H9 (cell line): Measurements from ENCODE around the gene NDE1. TPM values are rescaled to one million over a fixed set of nuclear protein-coding genes. Genes with fewer than 3 reads are reported as not detected.

ENCODE experiments used
- DNase-seq: peaks from one replicate; pipeline ENCODE4 v3.0.0-alpha.2; 2017
- H2AFZ ChIP-seq: one replicate; pipeline ENCODE4 v1.6.1; 2013; ENCODE audit warnings: mild to moderate bottlenecking, low read length, control low read depth, moderate library complexity
- H2AK5ac ChIP-seq: 2 replicates; pipeline ENCODE4 v1.6.1; 2013; ENCODE audit warnings: low read length, control low read depth, mixed read lengths; ENCODE audit not compliant: insufficient read length
- H2BK120ac ChIP-seq: one replicate; pipeline ENCODE4 v1.6.1; 2013; ENCODE audit warnings: low read depth, mild to moderate bottlenecking, low read length, control low read depth, inconsistent platforms; ENCODE audit not compliant: poor library complexity, severe bottlenecking
- H2BK12ac ChIP-seq: 2 replicates; pipeline ENCODE4 v1.6.1; 2013; ENCODE audit warnings: low read length, control low read depth, mixed read lengths, low read depth; ENCODE audit not compliant: insufficient read length
- H2BK15ac ChIP-seq: 2 replicates; pipeline ENCODE4 v1.6.1; 2013; ENCODE audit warnings: low read depth, low read length, control low read depth
- H2BK20ac ChIP-seq: one replicate; pipeline ENCODE4 v1.6.1; 2013; ENCODE audit warnings: low read depth, mild to moderate bottlenecking, low read length, control low read depth, inconsistent platforms; ENCODE audit not compliant: poor library complexity, severe bottlenecking
- H2BK5ac ChIP-seq: 2 replicates; pipeline ENCODE4 v1.6.1; 2013; ENCODE audit warnings: low read length, control low read depth, mixed read lengths; ENCODE audit not compliant: insufficient read length
- H3K14ac ChIP-seq: 2 replicates; pipeline ENCODE4 v1.6.1; 2013; ENCODE audit warnings: low read length, control low read depth; ENCODE audit not compliant: insufficient read depth
- H3K18ac ChIP-seq: 2 replicates; pipeline ENCODE4 v1.6.1; 2013; ENCODE audit warnings: low read depth, mild to moderate bottlenecking, mixed read lengths, low read length, control low read depth; ENCODE audit not compliant: insufficient read length
- H3K23ac ChIP-seq: 2 replicates; pipeline ENCODE4 v1.6.1; 2013; ENCODE audit warnings: low read length, control low read depth, mixed read lengths, low read depth; ENCODE audit not compliant: insufficient read length
- H3K23me2 ChIP-seq: 2 replicates; pipeline ENCODE4 v1.6.1; 2013; ENCODE audit warnings: low read depth, mild to moderate bottlenecking, mixed read lengths, low read length, control low read depth; ENCODE audit not compliant: insufficient read length, poor library complexity, severe bottlenecking
- H3K27ac ChIP-seq: 2 replicates; pipeline ENCODE4 v1.5.1; 2013; ENCODE audit warnings: low read length, control low read depth, mixed read lengths, low read depth; ENCODE audit not compliant: insufficient read length
- H3K27me3 ChIP-seq: 2 replicates; pipeline ENCODE4 v1.6.1; 2013; ENCODE audit warnings: low read length, control low read depth, inconsistent platforms; ENCODE audit not compliant: insufficient read depth
- H3K4ac ChIP-seq: 2 replicates; pipeline ENCODE4 v1.6.1; 2013; ENCODE audit warnings: low read depth, mild to moderate bottlenecking, control low read depth, inconsistent platforms, low read length, moderate library complexity
- H3K4me1 ChIP-seq: 2 replicates; pipeline ENCODE4 v1.6.1; 2013; ENCODE audit warnings: low read length, control low read depth, inconsistent platforms; ENCODE audit not compliant: insufficient read depth
- H3K4me2 ChIP-seq: 2 replicates; pipeline ENCODE4 v1.6.1; 2013; ENCODE audit warnings: low read length, control low read depth, mixed read lengths; ENCODE audit not compliant: insufficient read length, insufficient read depth
- H3K56ac ChIP-seq: 2 replicates; pipeline ENCODE4 v1.6.1; 2013; ENCODE audit warnings: low read depth, mild to moderate bottlenecking, mixed read lengths, low read length, control low read depth; ENCODE audit not compliant: insufficient read length
- H3K79me1 ChIP-seq: 2 replicates; pipeline ENCODE4 v1.6.1; 2013; ENCODE audit warnings: low read depth, mild to moderate bottlenecking, moderate library complexity, low read length, control low read depth, inconsistent platforms; ENCODE audit not compliant: insufficient read depth, poor library complexity, severe bottlenecking
- H3K79me2 ChIP-seq: 2 replicates; pipeline ENCODE4 v1.6.1; 2013; ENCODE audit warnings: low read length, control low read depth, inconsistent platforms; ENCODE audit not compliant: insufficient read depth
- H3K9ac ChIP-seq: 2 replicates; pipeline ENCODE4 v1.6.1; 2013; ENCODE audit warnings: low read length, control low read depth, mixed read lengths; ENCODE audit not compliant: insufficient read length; ENCODE audit errors: extremely low read depth
- H3K9me3 ChIP-seq: one replicate; pipeline ENCODE4 v1.6.1; 2013; ENCODE audit warnings: low read depth, low read length, inconsistent platforms; ENCODE audit not compliant: control insufficient read depth
- H3T11ph ChIP-seq: one replicate; pipeline ENCODE4 v1.6.1; 2013; ENCODE audit warnings: mild to moderate bottlenecking, low read length, control low read depth, inconsistent platforms
- H4K20me1 ChIP-seq: one replicate; pipeline ENCODE4 v1.6.1; 2013; ENCODE audit not compliant: control insufficient read depth, insufficient read length, insufficient read depth
- H4K5ac ChIP-seq: 2 replicates; pipeline ENCODE4 v1.6.1; 2013; ENCODE audit warnings: low read depth, mild to moderate bottlenecking, mixed read lengths, low read length, control low read depth; ENCODE audit not compliant: insufficient read length
- H4K8ac ChIP-seq: replicated peaks from 2 replicates; pipeline ENCODE4 v1.6.1; 2013; ENCODE audit warnings: low read length, control low read depth, mixed read lengths, low read depth; ENCODE audit not compliant: insufficient read length
- H4K91ac ChIP-seq: 2 replicates; pipeline ENCODE4 v1.6.1; 2013; ENCODE audit warnings: low read depth, mild to moderate bottlenecking, moderate library complexity, mixed read lengths, low read length, control low read depth; ENCODE audit not compliant: insufficient read length
- H3K27ac Mint-ChIP-seq, 3 experiments: 2 replicates in 2 of 3; 3 replicates in 1 of 3; pipeline ENCODE4 v1.8.0; 2020 to 2021; ENCODE audit warnings: mixed read lengths in 3 of 3, mild to moderate bottlenecking in 1 of 3, moderate library complexity in 1 of 3
- H3K27me3 Mint-ChIP-seq: 2 replicates; pipeline ENCODE4 v1.8.0; 2021; ENCODE audit warnings: low read depth, mild to moderate bottlenecking, moderate library complexity, mixed read lengths
- H3K36me3 Mint-ChIP-seq, 3 experiments: 2 replicates in 2 of 3; 3 replicates in 1 of 3; pipeline ENCODE4 v1.8.0; 2020 to 2021; ENCODE audit warnings: low read depth in 3 of 3, mixed read lengths in 3 of 3; ENCODE audit not compliant: insufficient read depth in 1 of 3
- H3K4me1 Mint-ChIP-seq, 2 experiments: 2 replicates each; pipeline ENCODE4 v1.8.0; 2020; ENCODE audit warnings: mixed read lengths in 2 of 2
- H3K4me3 Mint-ChIP-seq, 2 experiments: 2 replicates in 1 of 2; 3 replicates in 1 of 2; pipeline ENCODE4 v1.8.0; 2020 to 2021; ENCODE audit warnings: mild to moderate bottlenecking in 2 of 2, mixed read lengths in 2 of 2, moderate library complexity in 1 of 2
- H3K9me3 Mint-ChIP-seq, 2 experiments: 2 replicates in 1 of 2; 3 replicates in 1 of 2; pipeline ENCODE4 v1.8.0; 2020; ENCODE audit warnings: mild to moderate bottlenecking in 2 of 2, mixed read lengths in 2 of 2, moderate library complexity in 1 of 2
- CTCF ChIP-seq: fragments of 200-600 bp; sonication (generic); conservative IDR thresholded peaks from 3 replicates; pipeline ENCODE4 v1.8.0; 2021; ENCODE audit warnings: antibody characterized with exemption, mild to moderate bottlenecking
- WGBS: extraction: QIAGEN DNeasy Blood & Tissue Kit; methylation state at CpG from one replicate; pipeline ENCODE4 v1.1.7; 2013; ENCODE audit warnings: missing lambda C conversion rate, low lambda C conversion rate, mixed read lengths; ENCODE audit not compliant: insufficient read length; ENCODE audit errors: extremely low coverage; 5-methylcytosine and 5-hydroxymethylcytosine counted together
- total RNA-seq: library from RNA; stranded (reverse); gene quantifications from 2 replicates; pipeline ENCODE4 v1.2.1, GENCODE V29; 2021

The NDE1 gene
- total RNA-seq, 1 experiment from 2014 or later: 49.6 TPM

- Histone ChIP-seq H3K4me2 (no peak overlapping the region), H3K18ac (no peak overlapping the region), H3K4ac (no peak overlapping the region), H3K56ac (no peak overlapping the region), H4K91ac (no peak overlapping the region), H2AK5ac (no peak overlapping the region), H4K20me1 (no peaks in the 10 kb centered on the region), H2BK120ac (no peak overlapping the region), H2BK12ac (no peak overlapping the region), H3K27me3 (no peaks in the 10 kb centered on the region), H3K9ac (no peak overlapping the region), H2BK5ac (no peak overlapping the region), H3K23ac (no peak overlapping the region), H2BK15ac (no peak overlapping the region), H2BK20ac (no peak overlapping the region), H3K9me3 (no peaks in the 10 kb centered on the region), H3K79me2 (no peaks in the 10 kb centered on the region), H4K8ac (no peak overlapping the region), H3K23me2 (no peaks in the 10 kb centered on the region), H3K27ac (no peak overlapping the region), H4K5ac (no peak overlapping the region), H3K14ac (no peak overlapping the region), H2AFZ (no peak overlapping the region), H3K4me1 (no peaks in the 10 kb centered on the region), H3K79me1 (no peaks in the 10 kb centered on the region), H3T11ph (no peak overlapping the region)
- Mint-ChIP-seq H3K4me3 (no peak overlapping the region), H3K9me3 (no peaks in the 10 kb centered on the region), H3K27me3 (no peaks in the 10 kb centered on the region), H3K27ac (no peak overlapping the region), H3K4me1 (no peaks in the 10 kb centered on the region), H3K36me3 (no peaks in the 10 kb centered on the region)
- no CpG with 5 or more reads among the region's 7 CpGs for WGBS
- no peak for DNase-seq
- no peak for TF ChIP-seq CTCF
Measured at GRCh38 chr16:15770107-15770506, 120.1 kb downstream of the NDE1 start.
